ENCODE results near the gene CNTN6. TPM values are rescaled to one million over a fixed set of nuclear protein-coding genes. Genes with fewer than 3 reads are reported as not detected.
A peak's percentile ranks its signal among the peaks of the same experiment; 100 is the strongest.

The CNTN6 gene
- total RNA-seq (2016; rRNA removed; fragmentation: Illumina TruSeq; extraction: Trizol) (not detected in 2 replicates), polyA plus RNA-seq (2011; rRNA removed) (not detected in 2 replicates), polyA minus RNA-seq (2011; rRNA and poly(A)+ RNA removed; ENCODE audit: low replicate concordance) (not detected in 2 replicates), Bru-seq, nascent RNA (not detected), BruChase-seq, experiment 1, labeled RNA remaining after a 6-hour chase (not detected), BruChase-seq, experiment 2, labeled RNA remaining after a 2-hour chase (not detected)
- total RNA-seq (2016; cell fraction: cytosol; rRNA removed; fragmentation: Illumina TruSeq; extraction: Trizol; ENCODE audit: low read depth), result not detected in 2 replicates
- not detected in 2 replicates for total RNA-seq (2016; cell fraction: insoluble cytoplasmic fraction; rRNA removed; fragmentation: Illumina TruSeq; extraction: Trizol)
- total RNA-seq (2016; cell fraction: membrane; rRNA removed; fragmentation: Illumina TruSeq; extraction: Trizol), result not detected in 2 replicates
- total RNA-seq (2016; cell fraction: nucleus; rRNA removed; fragmentation: Illumina TruSeq; extraction: Trizol), result not detected in 2 replicates
- polyA plus RNA-seq (2011; cell fraction: cytosol; rRNA removed), result not detected in 2 replicates
- not detected in 2 replicates for polyA plus RNA-seq (2011; cell fraction: nucleus; rRNA removed)
- not detected in 2 replicates for polyA plus RNA-seq (2012)
- not detected in 2 replicates for polyA plus RNA-seq (2016; cell fraction: cytosol; fragmentation: Illumina TruSeq; extraction: Trizol; ENCODE audit: low read depth)
- polyA plus RNA-seq (2016; cell fraction: insoluble cytoplasmic fraction; fragmentation: Illumina TruSeq; extraction: Trizol; ENCODE audit: low read depth), result not detected in 2 replicates
- not detected in 2 replicates for polyA plus RNA-seq (2016; cell fraction: membrane; fragmentation: Illumina TruSeq; extraction: Trizol; ENCODE audit: low read depth)
- polyA plus RNA-seq (2016; cell fraction: nucleus; fragmentation: Illumina TruSeq; extraction: Trizol; ENCODE audit: insufficient read depth, low read depth), result not detected in 2 replicates
- not detected in 2 replicates for polyA minus RNA-seq (2011; cell fraction: cytosol; rRNA and poly(A)+ RNA removed)
- not detected in 2 replicates for polyA minus RNA-seq (2011; cell fraction: nucleus; rRNA and poly(A)+ RNA removed)
- long read RNA-seq, experiment 1, result 0 reads
- long read RNA-seq, experiment 2, result 0 reads

- Histone ChIP-seq H3K4me3 (replicated peaks in 1 of 3; ENCODE audit: insufficient read depth in 1 of 3, low read depth in 2 of 3, low read length in 3 of 3) (no peak within 1 kb of the TSS), H4K20me1 (ENCODE audit: insufficient read depth, low read length) (no peaks in the 10 kb centered on the region), H2AFZ (ENCODE audit: low read length) (no peak within 1 kb of the TSS), H3K79me2 (ENCODE audit: insufficient read depth, low read length) (no peaks in the 10 kb centered on the region), H3K9ac (ENCODE audit: insufficient read depth, low read depth, low read length) (no peak within 1 kb of the TSS), H3K9me3 (ENCODE audit: low read length) (peaks cover 89% of the 10 kb centered on the region), H3K27me3 (ENCODE audit: control insufficient read depth in 1 of 2, insufficient read depth in 2 of 2, low read length in 2 of 2) (no peaks in the 10 kb centered on the region), H3K4me2 (ENCODE audit: low read depth, low read length) (no peak within 1 kb of the TSS), H3K27ac (ENCODE audit: extremely low read length, insufficient read depth, low read length) (no peak within 1 kb of the TSS), H3K4me1 (ENCODE audit: insufficient read depth, low read length) (no peaks in the 10 kb centered on the region), H3K36me3 (replicated peaks in 1 of 2; ENCODE audit: control insufficient read depth in 1 of 2, insufficient read depth in 2 of 2, low read length in 2 of 2) (no peaks in the 10 kb centered on the region)
- ChIA-PET POLR2A (no interaction called here), CTCF (ENCODE audit: low intra/inter-chr PET ratio, low total read pairs) (no interaction called here)
- FAIRE-seq, result no peak
- TF ChIP-seq TFDP1 (CRISPR knock-in tag; IDR thresholded peaks at IDR 0.05; ENCODE audit: borderline replicate concordance) (no peak), ZFP90 (CRISPR knock-in tag; IDR thresholded peaks at IDR 0.05; ENCODE audit: borderline replicate concordance) (no peak)
- no peak for ATAC-seq
- no TSS peak for BruUV-seq (replicated peaks)
- intact Hi-C loops (cut with micrococcal nuclease; ENCODE audit: unreplicated experiment), result no loop called here
- 8% methylated on average over 6 of the region's 7 CpGs for whole genome bisulfite sequencing (ENCODE audit: low lambda C conversion rate)
- DNase-seq (ENCODE audit: low spot score), result no peak
- in situ Hi-C loops (cut with HindIII; ENCODE audit: extremely low pct_ligation_motif_present, low pct_unique_long_range_greater_than_20kb), result no loop called here
Observed at GRCh38 chr3:1092771-1093170, at the start of gene CNTN6. TSS of gene CNTN6 (plus strand) at chr3:1093024. CDS start at chr3:1148009, 54,985 bp downstream.

- no peak for TF ChIP-seq THYN1 (CRISPR knock-in tag; IDR thresholded peaks at IDR 0.05; ENCODE audit: borderline replicate concordance, low read depth)
- no peak for TF ChIP-seq ZNF441 (CRISPR knock-in tag; IDR thresholded peaks at IDR 0.05; ENCODE audit: borderline replicate concordance)
- no peak for TF ChIP-seq SETDB1 (CRISPR knock-in tag; IDR thresholded peaks at IDR 0.05; ENCODE audit: borderline replicate concordance)
- TF ChIP-seq CREB1 (IDR thresholded peaks at IDR 0.05), result peak; percentile 22; the same call in 1 of the 2 replicates
- no peak for TF ChIP-seq CREB1 (CRISPR knock-in tag; IDR thresholded peaks at IDR 0.05)
- no peak for TF ChIP-seq SRSF1 (optimal IDR thresholded peaks at IDR 0.05; ENCODE audit: low read depth, low read length)
- peak; percentile 87 for TF ChIP-seq ATF7 (IDR thresholded peaks at IDR 0.05)
- no peak for TF ChIP-seq ATF7 (CRISPR knock-in tag; IDR thresholded peaks at IDR 0.05)
- no peak for TF ChIP-seq FOXO1 (CRISPR knock-in tag; IDR thresholded peaks at IDR 0.05)
- FAIRE-seq (no peak), ATAC-seq (no peak), DNase-seq (ENCODE audit: low spot score) (no peak)
- Histone ChIP-seq H3K9me3 (ENCODE audit: low read length) (peaks cover 97% of the 10 kb centered on the region), H3K4me2 (ENCODE audit: low read depth, low read length) (no peak overlapping the region), H4K20me1 (ENCODE audit: insufficient read depth, low read length) (no peaks in the 10 kb centered on the region), H3K27ac (ENCODE audit: extremely low read length, insufficient read depth, low read length) (no peak overlapping the region), H3K4me1 (ENCODE audit: insufficient read depth, low read length) (no peaks in the 10 kb centered on the region), H3K4me3 (replicated peaks in 1 of 3; ENCODE audit: insufficient read depth in 1 of 3, low read depth in 2 of 3, low read length in 3 of 3) (no peak overlapping the region), H3K79me2 (ENCODE audit: insufficient read depth, low read length) (no peaks in the 10 kb centered on the region), H2AFZ (ENCODE audit: low read length) (no peak overlapping the region), H3K36me3 (replicated peaks in 1 of 2; ENCODE audit: control insufficient read depth in 1 of 2, insufficient read depth in 2 of 2, low read length in 2 of 2) (no peaks in the 10 kb centered on the region), H3K9ac (ENCODE audit: insufficient read depth, low read depth, low read length) (no peak overlapping the region), H3K27me3 (ENCODE audit: control insufficient read depth in 1 of 2, insufficient read depth in 2 of 2, low read length in 2 of 2) (no peaks in the 10 kb centered on the region)
- intact Hi-C loops (cut with micrococcal nuclease; ENCODE audit: unreplicated experiment), result no loop called here
- in situ Hi-C loops (cut with HindIII; ENCODE audit: extremely low pct_ligation_motif_present, low pct_unique_long_range_greater_than_20kb), result no loop called here
- no TSS peak for BruUV-seq (replicated peaks)
- WGBS (ENCODE audit: low lambda C conversion rate), result 2% methylated on average over 2 of the region's 2 CpGs
- POLR2A ChIA-PET, result no interaction called here
- CTCF ChIA-PET (ENCODE audit: low intra/inter-chr PET ratio, low total read pairs), result no interaction called here
Observed at GRCh38 chr3:1048558-1048957, 44.3 kb upstream of the CNTN6 start.
